GM10266 (cell line): ENCODE results near the gene ELOA.
"Not testable (repeated sequence)": the region's sequence is repeated elsewhere in the genome, so short reads cannot be mapped to it uniquely, and the experiment has no call there.

Source experiments
- DNase-seq: peaks from one replicate; pipeline ENCODE4 v3.0.0; 2012; ENCODE audit errors: extremely low spot score
- CTCF ChIP-seq: IDR thresholded peaks from 2 replicates; pipeline ENCODE4 v1.5.1; 2012; ENCODE audit warnings: mild to moderate bottlenecking, low read depth; ENCODE audit not compliant: control insufficient read depth, insufficient read depth; ENCODE audit errors: missing control alignments

The ELOA gene

GRCh38 chr1:23798662-23799142 lies 55.4 kb downstream of the ELOA start:
- TF ChIP-seq CTCF: no peak
- no peak for DNase-seq

GRCh38 chr1:23799255-23799569 lies 55.9 kb downstream of the ELOA start:
- no peak for TF ChIP-seq CTCF
- no peak for DNase-seq

- DNase-seq: peak; percentile 59
- TF ChIP-seq CTCF: no peak
These were observed 56.5 kb downstream of the ELOA start for GRCh38 chr1:23799570-23800399.

GRCh38 chr1:23800400-23801337 lies 57.4 kb downstream of the ELOA start, which contains the start of gene GALE:
TSS of gene GALE (minus strand) at chr1:23800754. CDS start at chr1:23799007, 1,747 bp downstream.
- DNase-seq: peak; percentile 99
- TF ChIP-seq CTCF: no peak

GRCh38 chr1:23801338-23801748 lies 58.1 kb downstream of the ELOA start:
- no peak for DNase-seq
- TF ChIP-seq CTCF: no peak

- TF ChIP-seq CTCF: no peak
- DNase-seq: no peak
These were observed 58.6 kb downstream of the ELOA start for GRCh38 chr1:23801876-23802275.

- DNase-seq: not testable (repeated sequence)
These were observed 59.6 kb downstream of the ELOA start for GRCh38 chr1:23802809-23803342.
